RWPE2 (cell line): ENCODE measurements around the gene GNAT2.

ENCODE experiments used
- ATAC-seq: fragments of 200-7000 bp; cut with Tn5 transposase; 3 replicates; pipeline ENCODE4 v1.9.1; 2021; ENCODE audit warnings: low read depth
- DNase-seq: peaks from one replicate; pipeline ENCODE4 v3.0.0-alpha.2; 2020; ENCODE audit warnings: low spot score
- H3K27ac ChIP-seq: fragments of 450-650 bp; 2 replicates; pipeline ENCODE4 v1.5.1; 2017; ENCODE audit warnings: mild to moderate bottlenecking; ENCODE audit not compliant: poor library complexity, severe bottlenecking
- H3K27me3 ChIP-seq: fragments of 250-450 bp; sonication (Bioruptor Pico); 2 replicates; pipeline ENCODE4 v1.5.1; 2021; ENCODE audit warnings: mild to moderate bottlenecking, moderate library complexity; ENCODE audit not compliant: insufficient read depth, poor library complexity, severe bottlenecking
- H3K36me3 ChIP-seq: fragments of 250-450 bp; sonication (Bioruptor Pico); 2 replicates; pipeline ENCODE4 v1.5.1; 2020; ENCODE audit warnings: low read depth, mild to moderate bottlenecking, moderate library complexity
- H3K4me1 ChIP-seq: fragments of 250-450 bp; sonication (Bioruptor Pico); 2 replicates; pipeline ENCODE4 v1.5.1; 2021; ENCODE audit warnings: mild to moderate bottlenecking, moderate library complexity; ENCODE audit not compliant: insufficient read depth, poor library complexity, severe bottlenecking
- H3K4me3 ChIP-seq: fragments of 250-450 bp; sonication (Bioruptor Pico); 2 replicates; pipeline ENCODE4 v1.5.1; 2021; ENCODE audit warnings: mild to moderate bottlenecking, moderate library complexity; ENCODE audit not compliant: severe bottlenecking
- H3K9me3 ChIP-seq: fragments of 250-450 bp; sonication (Bioruptor Pico); 2 replicates; pipeline ENCODE4 v1.5.1; 2021; ENCODE audit warnings: mild to moderate bottlenecking, moderate library complexity; ENCODE audit not compliant: severe bottlenecking
- CTCF ChIP-seq: fragments of 450-650 bp; IDR thresholded peaks from one replicate; pipeline ENCODE4 v1.5.1; 2017; ENCODE audit warnings: mild to moderate bottlenecking, moderate library complexity; ENCODE audit not compliant: poor library complexity, severe bottlenecking

GNAT2 gene

GRCh38 chr1:109652402-109652801 lies 33.0 kb upstream of the GNAT2 start:
- H3K9me3 ChIP-seq, result no peaks in the 10 kb centered on the region
- no peaks in the 10 kb centered on the region for H3K27me3 ChIP-seq
- peaks cover 40% of the 10 kb centered on the region for H3K4me1 ChIP-seq
- no peaks in the 10 kb centered on the region for H3K36me3 ChIP-seq
- peak overlapping the region; percentile 28 for H3K27ac ChIP-seq
- TF ChIP-seq CTCF, result no peak
- no peak overlapping the region for H3K4me3 ChIP-seq
- peak; percentile 30; the same call in 1 of the 3 replicates for ATAC-seq
- DNase-seq, result no peak

DNA sequence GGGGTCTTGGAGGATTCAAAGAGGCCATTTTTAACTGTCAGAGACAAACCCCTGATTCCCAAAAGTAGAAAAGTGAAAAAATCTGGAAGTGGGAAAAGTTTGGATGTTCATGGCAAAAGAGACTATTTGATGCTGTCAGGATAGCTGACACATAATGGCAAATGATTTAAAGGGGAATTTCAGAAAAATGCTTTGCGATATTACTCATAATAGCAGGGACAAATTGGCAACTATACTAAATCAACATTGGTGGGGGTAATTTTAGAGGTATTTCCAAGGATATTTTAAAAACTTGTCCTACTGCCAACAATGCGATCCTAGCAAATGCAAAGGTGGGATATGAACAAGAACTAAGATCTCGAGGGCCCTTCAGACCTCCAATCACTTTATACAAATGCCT lies 31.2 kb upstream of the GNAT2 start:
- Histone ChIP-seq H3K4me1 (peaks cover 40% of the 10 kb centered on the region), H3K36me3 (no peaks in the 10 kb centered on the region), H3K27ac (no peak overlapping the region), H3K9me3 (no peaks in the 10 kb centered on the region), H3K27me3 (no peaks in the 10 kb centered on the region), H3K4me3 (no peak overlapping the region)
- no peak for TF ChIP-seq CTCF
- ATAC-seq, result peak; percentile 51; the same call in 2 of the 3 replicates
- DNase-seq, result no peak

DNA sequence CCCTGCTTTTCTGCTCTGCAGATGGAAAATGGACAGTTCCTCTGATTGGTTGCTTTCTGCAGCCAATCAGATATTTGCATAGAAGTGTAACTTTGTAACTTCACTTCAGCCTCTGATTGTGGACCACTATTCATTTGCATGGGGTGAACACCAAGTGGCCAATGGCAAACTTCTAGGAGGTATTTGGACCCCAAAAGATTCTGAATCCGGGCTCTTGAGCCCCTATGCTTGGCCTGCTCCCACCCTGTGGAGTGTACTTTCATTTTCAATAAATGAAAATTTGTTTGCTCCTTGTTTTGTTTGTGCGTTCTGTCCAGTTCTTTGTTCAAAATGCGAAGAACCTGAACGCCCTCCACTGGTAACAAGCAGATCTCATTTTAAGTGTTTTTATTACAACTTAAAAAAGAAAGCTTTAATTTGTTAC lies 30.1 kb upstream of the GNAT2 start:
- Histone ChIP-seq H3K36me3 (no peaks in the 10 kb centered on the region), H3K4me3 (no peak overlapping the region), H3K27me3 (no peaks in the 10 kb centered on the region), H3K4me1 (peaks cover 33% of the 10 kb centered on the region), H3K27ac (no peak overlapping the region), H3K9me3 (no peaks in the 10 kb centered on the region)
- DNase-seq (no peak), ATAC-seq (no peak)
- peak; percentile 49 for TF ChIP-seq CTCF

- Histone ChIP-seq H3K27me3 (no peaks in the 10 kb centered on the region), H3K36me3 (no peaks in the 10 kb centered on the region), H3K9me3 (no peaks in the 10 kb centered on the region), H3K4me1 (no peaks in the 10 kb centered on the region), H3K4me3 (no peak overlapping the region), H3K27ac (no peak overlapping the region)
- no peak for DNase-seq
- TF ChIP-seq CTCF, result no peak
- no peak for ATAC-seq
Observed at GRCh38 chr1:109644670-109645069, 25.3 kb upstream of the GNAT2 start.

GRCh38 chr1:109643385-109644230 lies 24.2 kb upstream of the GNAT2 start:
- Histone ChIP-seq H3K4me3 (no peak overlapping the region), H3K36me3 (no peaks in the 10 kb centered on the region), H3K9me3 (no peaks in the 10 kb centered on the region), H3K4me1 (no peaks in the 10 kb centered on the region), H3K27me3 (no peaks in the 10 kb centered on the region), H3K27ac (no peak overlapping the region)
- peak; percentile 93 for ATAC-seq
- DNase-seq, result no peak
- TF ChIP-seq CTCF, result peak; percentile 89
